Activated naive CD4-positive, alpha-beta T cell (primary cell): Measurements from ENCODE around the gene POLE3.
A peak's percentile ranks its signal among the peaks of the same experiment; 100 is the strongest.
"Not testable (repeated sequence)": the region's sequence is repeated elsewhere in the genome, so short reads cannot be mapped to it uniquely, and the experiment has no call there.

Experiments used
- DNase-seq, 4 experiments: peaks; one replicate each; lab custom pipeline; 2025; lab: John Stamatoyannopoulos, UW

POLE3 gene

GRCh38 chr9:113403646-113404045 lies 6.8 kb downstream of the POLE3 start:
- DNase-seq = no peak

- DNase-seq = peak; percentile 97 to 100 (median 99)
Measured at GRCh38 chr9:113401027-113401792, 9.3 kb downstream of the POLE3 start, which contains the start of gene ALAD. ALAD (minus strand) TSS chr9:113401284; CDS start chr9:113393559, 7,725 bp downstream.

GRCh38 chr9:113399646-113400200 lies 10.8 kb downstream of the POLE3 start:
- DNase-seq = no peak

- no peak for DNase-seq
Measured at GRCh38 chr9:113398796-113399195, 11.7 kb downstream of the POLE3 start.

- DNase-seq = no peak
Measured at GRCh38 chr9:113397203-113397631, 13.3 kb downstream of the POLE3 start.

- DNase-seq = no peak
Measured at GRCh38 chr9:113395000-113395861, 15.2 kb downstream of the POLE3 start.

GRCh38 chr9:113393281-113393680 lies 17.2 kb downstream of the POLE3 start:
- DNase-seq = no peak

- DNase-seq = no peak
Measured at GRCh38 chr9:113391917-113392316, 18.6 kb downstream of the POLE3 start.

GRCh38 chr9:113390192-113390960 lies 20.1 kb downstream of the POLE3 start:
- no peak for DNase-seq

- DNase-seq = no peak
Measured at GRCh38 chr9:113389451-113389850, 21.0 kb downstream of the POLE3 start.

- DNase-seq = no peak
Measured at GRCh38 chr9:113388833-113389232, 21.6 kb downstream of the POLE3 start.

GRCh38 chr9:113387560-113388230 lies 22.8 kb downstream of the POLE3 start:
- DNase-seq = no peak

- DNase-seq = no peak
Measured at GRCh38 chr9:113386571-113387393, 23.7 kb downstream of the POLE3 start.

- no peak for DNase-seq
Measured at GRCh38 chr9:113381909-113382411, 28.5 kb downstream of the POLE3 start.

GRCh38 chr9:113381441-113381840 lies 29.0 kb downstream of the POLE3 start:
- DNase-seq = not testable (repeated sequence)

GRCh38 chr9:113380869-113381378 lies 29.6 kb downstream of the POLE3 start:
- DNase-seq = no peak

GRCh38 chr9:113379829-113380210 lies 30.7 kb downstream of the POLE3 start:
- not testable (repeated sequence) for DNase-seq

- not testable (repeated sequence) for DNase-seq
Measured at GRCh38 chr9:113379094-113379828, 31.2 kb downstream of the POLE3 start.
